HG03066 (cell line): ENCODE results near the gene GRB2.
"Not testable (repeated sequence)": the region's sequence is repeated elsewhere in the genome, so short reads cannot be mapped to it uniquely, and the experiment has no call there.

Experiments used
- ATAC-seq: cut with Tn5 transposase; IDR thresholded peaks from one replicate; pipeline ENCODE4 v1.9.1; 2021; ENCODE audit warnings: low read depth; ENCODE audit not compliant: unreplicated experiment

The GRB2 gene

GRCh38 chr17:75356260-75356937 is 49.1 kb downstream of the GRB2 start:
- no peak for ATAC-seq

- no peak for ATAC-seq
These were observed 52.3 kb downstream of the GRB2 start for GRCh38 chr17:75353176-75353575.

GRCh38 chr17:75352079-75352569 is 53.4 kb downstream of the GRB2 start:
- ATAC-seq = no peak

GRCh38 chr17:75350706-75351105 is 54.8 kb downstream of the GRB2 start:
- ATAC-seq = no peak

- no peak for ATAC-seq
These were observed 55.4 kb downstream of the GRB2 start for GRCh38 chr17:75350029-75350428.

- no peak for ATAC-seq
These were observed 55.9 kb downstream of the GRB2 start for GRCh38 chr17:75349589-75349988.

GRCh38 chr17:75348386-75349012 is 57.0 kb downstream of the GRB2 start:
- no peak for ATAC-seq

- no peak for ATAC-seq
These were observed 58.6 kb downstream of the GRB2 start for GRCh38 chr17:75346906-75347305.

- ATAC-seq = not testable (repeated sequence)
These were observed 59.1 kb downstream of the GRB2 start for GRCh38 chr17:75346368-75346767.

GRCh38 chr17:75345514-75346167 is 59.8 kb downstream of the GRB2 start:
- ATAC-seq = peak; percentile 57

- no peak for ATAC-seq
These were observed 60.8 kb downstream of the GRB2 start for GRCh38 chr17:75344666-75345065.

- no peak for ATAC-seq
These were observed 62.5 kb downstream of the GRB2 start for GRCh38 chr17:75342996-75343395.

GRCh38 chr17:75341784-75342486 is 63.5 kb downstream of the GRB2 start:
- no peak for ATAC-seq

- ATAC-seq = no peak
These were observed 64.8 kb downstream of the GRB2 start for GRCh38 chr17:75340631-75341030.

GRCh38 chr17:75339971-75340370 is 65.5 kb downstream of the GRB2 start:
- ATAC-seq = no peak

GRCh38 chr17:75338335-75338734 is 67.1 kb downstream of the GRB2 start:
- no peak for ATAC-seq

- ATAC-seq = no peak
These were observed 70.2 kb downstream of the GRB2 start for GRCh38 chr17:75335315-75335714.

GRCh38 chr17:75334723-75335122 is 70.8 kb downstream of the GRB2 start:
- no peak for ATAC-seq

GRCh38 chr17:75331671-75332070 is 73.8 kb downstream of the GRB2 start:
- ATAC-seq = no peak

- no peak for ATAC-seq
These were observed 77.7 kb downstream of the GRB2 start for GRCh38 chr17:75327757-75328156.

- no peak for ATAC-seq
These were observed 79.1 kb downstream of the GRB2 start for GRCh38 chr17:75326226-75326848.
